HUES6 (cell line): ENCODE results near the gene RBBP5.

Source experiments
- H3K27ac ChIP-seq: 2 replicates; pipeline ENCODE4 v1.7.0; 2013; ENCODE audit warnings: low read depth, mild to moderate bottlenecking, low read length, inconsistent platforms
- H3K27me3 ChIP-seq: 2 replicates; pipeline ENCODE4 v1.6.1; 2013; ENCODE audit warnings: low read length; ENCODE audit not compliant: control insufficient read depth, insufficient read depth
- H3K36me3 ChIP-seq: 2 replicates; pipeline ENCODE4 v1.6.1; 2013; ENCODE audit warnings: low read length; ENCODE audit not compliant: control insufficient read depth, insufficient read depth
- H3K4me1 ChIP-seq: 2 replicates; pipeline ENCODE4 v1.6.1; 2013; ENCODE audit warnings: low read length; ENCODE audit not compliant: control insufficient read depth, insufficient read depth
- H3K4me3 ChIP-seq: 2 replicates; pipeline ENCODE4 v1.5.1; 2013; ENCODE audit warnings: low read depth, low read length
- H3K9ac ChIP-seq: one replicate; pipeline ENCODE4 v1.6.1; 2013; ENCODE audit warnings: mild to moderate bottlenecking, low read length
- H3K9me3 ChIP-seq: 2 replicates; pipeline ENCODE4 v1.6.1; 2013; ENCODE audit warnings: low read depth, low read length; ENCODE audit not compliant: control insufficient read depth, insufficient read depth

RBBP5 gene

DNA sequence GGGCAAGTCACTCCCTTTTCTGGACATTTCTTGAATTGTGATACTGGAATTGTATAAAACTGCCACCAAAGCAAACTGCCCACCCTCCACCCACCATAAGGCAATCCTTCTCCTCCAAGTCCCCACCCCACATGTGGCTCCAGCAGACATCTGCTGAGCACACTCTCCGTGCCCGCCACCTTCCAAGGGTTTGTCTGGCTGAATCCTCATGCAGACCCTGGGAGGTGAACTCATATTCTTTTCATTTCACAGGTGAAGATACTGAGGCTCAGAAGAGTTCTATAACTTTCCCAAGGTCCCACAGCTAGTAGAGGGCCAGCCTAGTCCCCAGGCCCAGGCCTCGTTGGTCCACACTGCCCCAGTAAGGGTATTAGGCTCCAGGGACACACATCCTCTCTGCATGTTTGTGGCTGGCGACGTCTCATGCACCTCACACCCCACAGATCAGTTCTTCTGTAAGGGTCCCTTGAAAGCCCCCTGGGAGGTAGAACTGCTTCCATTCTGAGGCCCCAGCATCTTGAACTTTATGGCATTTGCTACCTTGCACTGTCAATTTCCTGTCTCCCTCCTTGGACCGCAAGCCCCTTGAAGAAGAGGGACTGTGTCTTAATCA lies 64.7 kb downstream of the RBBP5 start:
- no peak overlapping the region for H3K4me3 ChIP-seq
- no peaks in the 10 kb centered on the region for H3K36me3 ChIP-seq
- H3K27ac ChIP-seq, result no peak overlapping the region
- peaks cover 4% of the 10 kb centered on the region; the same call in 1 of the 2 replicates for H3K4me1 ChIP-seq
- H3K9me3 ChIP-seq, result no peaks in the 10 kb centered on the region
- peaks cover 16% of the 10 kb centered on the region; the same call in 1 of the 2 replicates for H3K27me3 ChIP-seq
- no peak overlapping the region for H3K9ac ChIP-seq

DNA sequence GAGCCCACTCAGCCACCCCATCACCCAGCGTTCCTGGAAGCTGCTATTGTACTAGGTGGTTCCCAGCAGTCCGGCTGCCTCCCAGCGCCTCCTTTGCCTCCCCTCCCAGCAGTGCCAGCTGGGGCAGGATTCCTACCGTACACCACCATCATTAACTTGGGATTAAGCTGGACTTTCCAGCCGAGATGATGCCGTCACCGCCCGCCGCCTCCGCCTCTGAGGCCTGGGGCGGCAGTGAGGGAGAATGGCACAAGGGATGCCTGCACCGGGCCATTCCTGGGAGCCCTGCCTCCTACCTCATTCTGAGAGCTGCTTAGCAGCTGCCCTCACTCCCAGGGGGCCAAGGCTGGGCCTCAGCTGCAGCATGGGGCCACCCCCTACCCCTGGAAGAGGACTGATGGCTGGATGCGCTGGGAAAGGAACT lies 65.6 kb downstream of the RBBP5 start:
- no peak overlapping the region for H3K27ac ChIP-seq
- H3K27me3 ChIP-seq, result peaks cover 18% of the 10 kb centered on the region; the same call in 1 of the 2 replicates
- no peak overlapping the region for H3K9ac ChIP-seq

DNA sequence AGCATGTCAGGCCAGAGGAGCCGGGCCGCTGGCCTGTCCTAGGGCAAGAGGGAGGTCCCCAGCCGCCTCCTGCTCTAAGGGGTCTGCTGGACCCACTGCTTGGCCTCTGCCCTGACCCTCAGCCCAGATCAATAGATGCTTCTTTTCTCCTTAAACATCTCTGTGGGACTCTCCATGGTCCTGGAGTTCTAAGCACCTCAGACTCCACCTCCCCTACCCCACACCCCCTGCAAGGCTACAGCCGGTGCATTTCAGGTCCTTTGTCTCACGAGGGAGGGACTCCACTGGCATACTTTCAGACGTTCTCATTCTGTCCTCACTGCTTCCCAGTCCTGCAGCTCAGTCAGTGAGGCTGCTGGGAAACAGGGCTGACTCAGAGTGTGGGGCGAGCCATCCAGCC lies 67.8 kb downstream of the RBBP5 start:
- Histone ChIP-seq H3K27ac (no peak overlapping the region), H3K27me3 (peaks cover 22% of the 10 kb centered on the region; the same call in 1 of the 2 replicates), H3K36me3 (no peaks in the 10 kb centered on the region), H3K4me1 (no peaks in the 10 kb centered on the region), H3K9me3 (no peaks in the 10 kb centered on the region), H3K9ac (no peak overlapping the region), H3K4me3 (no peak overlapping the region)

More for the DNA sequence above, 65.6 kb downstream of the RBBP5 start:
- no peaks in the 10 kb centered on the region for H3K4me1 ChIP-seq
- no peaks in the 10 kb centered on the region for H3K9me3 ChIP-seq
- no peaks in the 10 kb centered on the region for H3K36me3 ChIP-seq
- no peak overlapping the region for H3K4me3 ChIP-seq

DNA sequence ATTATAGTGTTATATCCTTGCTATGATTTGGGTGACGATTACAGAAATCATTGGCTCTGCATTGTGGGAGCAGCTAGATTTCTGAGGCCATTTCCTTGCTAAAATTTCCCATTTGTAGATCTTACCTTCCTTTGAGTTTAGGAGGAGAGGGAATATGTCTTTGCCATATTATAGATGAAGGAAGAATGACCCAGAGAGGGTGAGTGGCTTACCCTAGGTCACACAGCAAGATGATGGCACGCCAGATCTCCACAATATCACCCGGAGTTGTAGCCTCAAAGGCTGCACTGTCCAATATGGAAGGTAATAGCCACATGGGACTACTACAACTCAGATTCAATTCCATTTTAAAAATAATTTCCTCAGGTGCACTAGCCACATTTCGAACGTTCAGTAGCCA lies 68.5 kb downstream of the RBBP5 start:
- H3K27me3 ChIP-seq, result peaks cover 22% of the 10 kb centered on the region; the same call in 1 of the 2 replicates
- no peaks in the 10 kb centered on the region for H3K4me1 ChIP-seq
- H3K27ac ChIP-seq, result no peak overlapping the region
- H3K9me3 ChIP-seq, result no peaks in the 10 kb centered on the region
- no peaks in the 10 kb centered on the region for H3K36me3 ChIP-seq
- no peak overlapping the region for H3K4me3 ChIP-seq
- H3K9ac ChIP-seq, result no peak overlapping the region

DNA sequence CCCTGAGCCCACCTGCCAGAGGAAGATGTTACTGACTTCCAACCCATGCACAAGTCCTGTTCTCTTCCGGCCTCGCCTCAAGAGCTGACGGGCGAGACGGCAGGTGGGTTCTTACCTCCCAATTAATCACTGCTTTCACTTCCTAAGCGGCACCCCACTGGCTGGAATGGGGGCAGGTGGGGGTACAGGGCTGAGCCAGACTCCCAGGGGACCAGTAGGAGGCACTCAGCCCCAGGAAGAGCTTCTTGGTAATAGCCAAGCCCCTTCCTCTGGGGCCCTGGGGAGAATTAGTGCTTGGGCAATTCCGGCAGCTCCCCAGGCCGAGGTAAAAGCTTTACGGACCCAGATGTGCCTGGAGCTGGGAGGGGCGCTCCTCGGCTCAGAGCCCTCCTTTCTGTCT lies 69.1 kb downstream of the RBBP5 start:
- Histone ChIP-seq H3K27ac (no peak overlapping the region), H3K27me3 (peaks cover 25% of the 10 kb centered on the region; the same call in 1 of the 2 replicates), H3K4me1 (no peaks in the 10 kb centered on the region), H3K9ac (no peak overlapping the region), H3K36me3 (no peaks in the 10 kb centered on the region), H3K4me3 (no peak overlapping the region), H3K9me3 (no peaks in the 10 kb centered on the region)

DNA sequence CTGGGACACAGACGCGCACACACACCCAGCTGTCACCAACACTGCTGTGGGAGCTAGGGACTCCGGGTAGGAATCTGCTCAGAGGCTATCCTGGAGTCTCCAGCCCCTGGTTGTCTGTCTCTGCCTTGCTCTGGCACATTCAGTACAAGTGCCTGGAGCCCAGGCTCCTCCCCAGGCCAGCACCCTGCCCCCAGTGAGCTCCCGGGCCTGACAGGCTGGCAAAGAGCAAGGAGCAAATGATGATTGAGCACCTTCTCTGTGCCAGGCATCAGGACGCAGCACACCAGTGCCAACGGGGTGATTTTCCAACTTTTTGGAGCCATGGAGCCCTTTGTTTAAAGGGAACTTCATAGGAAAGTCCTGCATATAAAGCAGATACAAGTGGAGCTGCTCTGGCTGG lies 72.3 kb downstream of the RBBP5 start:
- no peak overlapping the region for H3K27ac ChIP-seq
- peaks cover 45% of the 10 kb centered on the region for H3K27me3 ChIP-seq
- H3K9ac ChIP-seq, result no peak overlapping the region
- H3K36me3 ChIP-seq, result no peaks in the 10 kb centered on the region
- no peak overlapping the region for H3K4me3 ChIP-seq
- no peaks in the 10 kb centered on the region for H3K9me3 ChIP-seq
- peaks cover 16% of the 10 kb centered on the region; the same call in 1 of the 2 replicates for H3K4me1 ChIP-seq

DNA sequence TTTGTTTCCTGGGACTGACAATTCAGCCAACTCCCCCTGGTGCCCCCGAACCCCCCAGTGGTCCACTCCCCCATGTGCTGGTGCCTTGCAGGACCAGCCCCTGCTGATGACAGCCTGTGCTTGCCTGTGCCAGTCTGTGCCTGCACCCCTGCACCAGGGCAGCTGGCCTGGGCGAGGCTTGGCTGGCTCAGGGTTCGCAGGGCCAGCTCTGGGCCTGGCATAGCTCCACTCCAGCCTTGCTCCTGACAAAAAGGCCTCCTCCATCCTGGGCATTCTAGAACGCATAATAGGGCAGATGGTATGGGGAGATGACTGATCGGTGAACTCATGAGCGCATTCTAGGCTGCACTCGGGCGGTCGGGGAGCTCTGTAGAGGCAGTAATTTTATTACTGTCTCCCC lies 73.4 kb downstream of the RBBP5 start:
- H3K36me3 ChIP-seq, result no peaks in the 10 kb centered on the region
- peaks cover 52% of the 10 kb centered on the region for H3K27me3 ChIP-seq
- no peak overlapping the region for H3K27ac ChIP-seq
- H3K9me3 ChIP-seq, result no peaks in the 10 kb centered on the region
- H3K9ac ChIP-seq, result no peak overlapping the region
- peaks cover 24% of the 10 kb centered on the region for H3K4me1 ChIP-seq
- H3K4me3 ChIP-seq, result no peak overlapping the region

DNA sequence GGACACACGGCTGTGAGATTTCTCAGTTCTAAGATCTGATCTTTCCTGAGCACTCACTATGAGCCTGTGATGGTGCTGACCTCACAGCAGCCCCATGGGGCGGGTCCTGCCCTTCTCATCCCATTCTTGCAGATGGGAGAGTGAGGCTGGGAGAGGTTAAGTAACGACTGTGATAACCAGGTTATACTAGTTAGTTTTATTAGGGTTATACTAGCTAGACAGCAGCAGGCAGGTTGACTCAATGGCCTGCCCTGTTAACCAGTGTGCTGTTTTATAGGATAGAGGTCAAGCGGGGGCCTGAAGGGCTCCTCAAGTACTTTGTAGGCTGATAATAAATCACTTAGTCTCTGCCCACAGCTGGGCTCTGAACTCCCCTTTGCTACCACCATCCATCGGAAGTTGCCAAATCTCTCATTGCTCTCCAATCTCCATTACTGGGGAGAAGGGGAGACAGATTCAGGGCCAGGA lies 74.0 kb downstream of the RBBP5 start:
- Histone ChIP-seq H3K27me3 (peaks cover 58% of the 10 kb centered on the region), H3K9ac (no peak overlapping the region), H3K27ac (no peak overlapping the region), H3K4me3 (no peak overlapping the region), H3K36me3 (no peaks in the 10 kb centered on the region), H3K4me1 (peaks cover 25% of the 10 kb centered on the region), H3K9me3 (no peaks in the 10 kb centered on the region)

DNA sequence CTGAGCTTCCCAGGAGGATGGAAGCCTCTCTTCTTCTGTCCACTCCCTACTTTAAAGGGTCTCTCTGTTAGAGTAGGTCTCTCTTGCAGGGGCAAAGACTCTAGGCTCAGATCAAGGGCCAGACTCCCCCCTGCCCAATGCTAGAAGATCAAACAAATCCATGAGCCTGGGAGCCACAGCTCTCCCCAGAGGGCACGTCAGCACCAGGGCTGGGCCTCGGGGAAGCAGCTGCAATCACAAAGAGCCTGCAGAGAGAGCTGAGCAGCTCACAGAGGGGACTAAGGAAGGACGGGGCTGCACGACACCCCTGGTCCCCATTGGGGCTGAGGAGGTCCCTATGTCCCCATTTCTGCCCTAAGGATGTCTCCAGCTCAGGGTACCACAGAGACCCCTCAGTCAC lies 74.9 kb downstream of the RBBP5 start:
- Histone ChIP-seq H3K27ac (no peak overlapping the region), H3K9ac (no peak overlapping the region), H3K4me1 (peaks cover 25% of the 10 kb centered on the region), H3K27me3 (peaks cover 67% of the 10 kb centered on the region), H3K4me3 (no peak overlapping the region), H3K9me3 (no peaks in the 10 kb centered on the region), H3K36me3 (no peaks in the 10 kb centered on the region)

DNA sequence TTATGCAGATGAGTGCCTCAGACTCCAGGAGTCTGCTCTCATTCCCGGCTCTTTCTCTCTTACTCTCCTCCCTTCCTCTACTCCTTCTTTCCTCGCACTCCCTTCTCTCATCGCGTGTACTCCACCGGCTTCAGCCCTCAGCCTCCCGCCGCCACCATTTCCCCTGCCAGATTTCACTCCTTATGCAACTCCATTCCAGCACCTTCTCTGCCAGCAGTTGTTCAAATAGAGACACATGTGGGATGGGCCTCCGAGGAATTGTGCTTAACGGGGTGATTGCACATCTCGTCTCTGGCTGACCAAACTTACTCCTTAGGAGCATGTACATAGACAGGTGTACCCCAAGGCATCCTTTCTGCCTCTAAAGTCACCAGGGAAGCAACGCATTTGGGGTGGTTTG lies 76.6 kb downstream of the RBBP5 start:
- Histone ChIP-seq H3K36me3 (no peaks in the 10 kb centered on the region), H3K4me1 (peaks cover 25% of the 10 kb centered on the region), H3K27me3 (peaks cover 81% of the 10 kb centered on the region), H3K27ac (no peak overlapping the region), H3K4me3 (no peak overlapping the region), H3K9ac (no peak overlapping the region), H3K9me3 (no peaks in the 10 kb centered on the region)

DNA sequence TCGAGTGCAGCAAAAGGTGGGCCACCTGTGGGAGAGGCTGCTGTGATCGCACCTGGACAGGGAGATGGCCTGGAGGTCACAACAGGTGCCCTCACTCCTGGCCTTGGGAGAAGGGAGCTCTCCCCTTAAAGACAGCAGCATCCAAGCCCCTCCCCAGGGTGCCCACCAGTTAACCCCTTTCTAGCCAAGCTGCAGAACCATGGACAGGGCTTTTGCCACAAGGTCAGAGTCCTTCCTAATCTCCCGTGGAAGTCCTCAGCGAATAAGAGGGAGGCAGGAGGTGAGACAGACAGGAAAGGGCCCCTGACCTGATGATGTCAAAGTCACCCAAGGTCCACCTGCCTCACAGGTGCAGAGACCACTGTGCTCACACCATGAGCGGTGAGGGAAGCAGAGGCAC lies 77.0 kb downstream of the RBBP5 start:
- Histone ChIP-seq H3K9me3 (no peaks in the 10 kb centered on the region), H3K27me3 (peaks cover 84% of the 10 kb centered on the region), H3K4me1 (peaks cover 25% of the 10 kb centered on the region), H3K9ac (no peak overlapping the region), H3K4me3 (no peak overlapping the region), H3K27ac (no peak overlapping the region), H3K36me3 (no peaks in the 10 kb centered on the region)
